GM12892 (cell line): ENCODE measurements around the gene KISS1.

Source experiments
- DNase-seq: peaks from one replicate; pipeline ENCODE4 v3.0.0; 2011; ENCODE audit not compliant: insufficient read length
- FAIRE-seq: peaks from 2 replicates; lab custom pipeline; 2011; peaks lifted over from hg19 to GRCh38; lab: Jason Lieb, UNC
- POLR2A ChIP-seq: IDR thresholded peaks from 2 replicates; pipeline ENCODE4 v1.6.1; 2011; ENCODE audit warnings: low read depth, low read length, control low read depth
- POLR2AphosphoS5 ChIP-seq: IDR thresholded peaks from 2 replicates; pipeline ENCODE4 v1.6.1; 2011; ENCODE audit warnings: low read depth, low read length, control low read depth
- TAF1 ChIP-seq: IDR thresholded peaks from 2 replicates; pipeline ENCODE4 v1.6.1; 2011; ENCODE audit warnings: low read depth, mild to moderate bottlenecking, control low read depth, low read length, borderline replicate concordance

KISS1 gene

GRCh38 chr1:204188959-204189639 is 7.2 kb downstream of the KISS1 start:
- no peak for TF ChIP-seq TAF1
- no peak for TF ChIP-seq POLR2A
- no peak for TF ChIP-seq POLR2AphosphoS5
- DNase-seq (no peak), FAIRE-seq (no peak)

- DNase-seq (no peak), FAIRE-seq (no peak)
- TF ChIP-seq POLR2A, result no peak
- no peak for TF ChIP-seq POLR2AphosphoS5
- TF ChIP-seq TAF1, result no peak
These were observed 9.7 kb downstream of the KISS1 start for GRCh38 chr1:204186597-204186996.

GRCh38 chr1:204181116-204181515 is 15.2 kb downstream of the KISS1 start:
- TF ChIP-seq POLR2A (no peak), TAF1 (no peak), POLR2AphosphoS5 (no peak)
- FAIRE-seq (no peak), DNase-seq (no peak)

DNA sequence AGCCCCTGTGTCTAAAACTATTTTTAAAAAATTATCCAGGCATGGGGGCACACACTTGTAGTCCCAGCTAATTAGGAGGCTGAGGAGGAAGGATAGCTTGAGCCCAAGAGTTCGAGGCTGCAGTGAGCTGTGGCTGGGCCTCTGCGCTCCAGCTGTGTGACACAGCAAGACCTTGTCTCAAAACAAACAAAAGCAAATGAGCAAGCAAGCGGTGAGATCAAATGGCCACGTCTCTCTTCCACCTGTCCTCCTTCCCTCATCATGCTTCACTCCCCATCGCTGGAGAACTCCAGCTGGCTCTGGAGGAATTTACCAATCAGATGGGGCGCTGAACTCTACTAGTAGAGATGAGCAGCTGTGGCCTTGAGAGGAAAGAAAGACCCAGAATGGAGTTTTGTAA is 16.2 kb downstream of the KISS1 start:
- no peak for FAIRE-seq
- DNase-seq, result no peak
- TF ChIP-seq POLR2AphosphoS5, result no peak
- TF ChIP-seq POLR2A, result no peak
- no peak for TF ChIP-seq TAF1

- no peak for TF ChIP-seq POLR2AphosphoS5
- TF ChIP-seq POLR2A, result no peak
- TF ChIP-seq TAF1, result no peak
- FAIRE-seq, result no peak
- no peak for DNase-seq
These were observed 17.6 kb downstream of the KISS1 start for GRCh38 chr1:204178487-204179281.

DNA sequence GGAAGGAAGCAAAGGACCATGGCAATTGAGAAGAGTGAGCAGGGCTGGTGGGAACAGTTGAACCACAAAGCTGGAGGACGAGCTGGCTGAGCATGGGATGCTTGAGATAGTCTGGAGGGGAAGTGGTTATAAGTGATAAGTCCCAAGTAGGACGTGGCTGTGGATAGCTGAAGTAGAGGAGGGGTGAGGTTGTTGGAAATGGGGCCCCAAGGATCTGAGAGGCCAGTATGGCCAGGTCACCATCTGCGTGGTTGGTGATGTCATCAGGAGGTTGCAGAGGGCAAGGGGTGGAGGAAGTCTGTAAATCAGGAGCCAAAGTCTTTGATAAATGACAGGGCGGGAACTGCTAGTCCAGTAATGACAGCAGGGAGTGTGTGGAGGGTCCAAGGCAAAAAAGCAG is 19.2 kb downstream of the KISS1 start:
- no peak for DNase-seq
- FAIRE-seq, result no peak
- no peak for TF ChIP-seq TAF1
- TF ChIP-seq POLR2AphosphoS5, result no peak
- TF ChIP-seq POLR2A, result no peak

DNA sequence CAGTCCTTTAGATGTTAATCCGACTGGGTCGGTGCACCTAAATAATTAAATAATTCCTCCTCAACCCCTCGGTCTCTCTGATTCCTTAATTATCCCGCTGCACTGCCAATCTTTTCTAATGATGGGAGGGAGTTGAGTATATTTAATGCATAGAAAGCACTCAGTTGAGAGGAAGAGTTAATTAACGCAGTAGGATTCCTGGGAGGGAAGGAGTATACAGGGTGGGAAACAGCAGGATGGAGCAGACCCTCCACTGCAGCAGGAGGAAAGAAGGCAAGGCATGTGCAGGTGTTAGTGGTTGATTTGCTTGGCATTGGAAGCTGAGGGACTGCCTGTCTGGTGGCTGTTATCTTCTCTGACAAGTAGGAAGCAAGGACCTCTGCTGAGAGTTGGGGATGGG is 20.2 kb downstream of the KISS1 start:
- DNase-seq (no peak), FAIRE-seq (no peak)
- TF ChIP-seq POLR2A, result no peak
- no peak for TF ChIP-seq POLR2AphosphoS5
- no peak for TF ChIP-seq TAF1

DNA sequence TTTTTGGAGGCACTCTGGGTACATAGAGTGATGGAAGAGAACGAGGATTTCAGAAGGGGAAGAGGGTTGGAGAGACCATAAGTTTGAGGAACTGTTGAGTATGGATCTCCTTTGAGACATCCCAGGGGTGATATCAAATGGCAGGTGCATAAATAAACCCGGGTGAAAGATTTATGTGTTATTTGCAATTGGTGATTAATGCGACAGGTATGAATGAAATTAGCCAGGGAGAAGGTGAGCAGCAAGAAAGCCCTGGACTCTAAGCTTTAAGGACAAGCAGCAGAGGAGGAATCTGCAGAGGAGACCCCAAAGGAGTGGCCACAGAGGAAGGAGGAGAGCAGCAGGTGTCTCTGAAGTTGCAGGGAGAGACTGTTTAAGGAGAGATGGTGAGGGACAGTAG is 21.3 kb downstream of the KISS1 start:
- DNase-seq (no peak), FAIRE-seq (no peak)
- TF ChIP-seq POLR2AphosphoS5 (no peak), POLR2A (no peak), TAF1 (no peak)

DNA sequence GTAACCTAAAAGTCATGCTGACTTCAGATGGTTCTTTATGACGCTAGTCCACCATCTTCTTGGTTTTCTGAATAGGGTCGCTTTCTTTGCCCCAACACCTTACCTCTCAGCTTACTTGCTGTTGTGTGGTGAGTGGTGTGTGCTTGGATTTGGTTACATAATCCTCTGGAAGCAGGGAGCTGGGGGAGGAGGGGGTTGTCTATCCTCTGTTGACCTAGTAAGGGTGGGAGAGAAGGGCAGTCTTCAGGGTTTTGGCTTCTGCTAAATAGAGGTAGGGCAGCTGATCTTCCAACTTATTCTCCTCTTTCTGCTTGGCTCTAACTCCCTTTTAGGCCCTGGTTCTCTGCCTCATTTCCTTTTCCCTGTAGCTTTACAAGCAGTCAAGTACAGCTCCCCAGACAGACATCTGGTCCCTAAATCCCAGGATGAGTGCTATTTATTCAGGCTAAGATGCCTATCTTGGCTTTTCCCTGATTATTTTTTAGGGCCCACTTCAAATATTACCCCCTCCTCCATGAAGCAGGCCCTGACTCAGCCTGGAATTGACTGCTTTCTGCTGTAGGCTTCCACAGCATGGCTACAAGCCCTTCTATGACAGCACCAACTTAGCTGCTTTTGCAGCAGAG is 23.8 kb downstream of the KISS1 start:
- no peak for FAIRE-seq
- TF ChIP-seq POLR2AphosphoS5 (no peak), POLR2A (no peak), TAF1 (no peak)
- DNase-seq, result no peak

GRCh38 chr1:204171751-204172178 is 24.5 kb downstream of the KISS1 start:
- TF ChIP-seq POLR2A, result no peak
- no peak for TF ChIP-seq TAF1
- no peak for TF ChIP-seq POLR2AphosphoS5
- no peak for FAIRE-seq
- no peak for DNase-seq

GRCh38 chr1:204170494-204171155 is 25.7 kb downstream of the KISS1 start:
- DNase-seq, result no peak
- TF ChIP-seq POLR2AphosphoS5, result no peak
- no peak for FAIRE-seq

GRCh38 chr1:204169858-204170257 is 26.4 kb downstream of the KISS1 start:
- DNase-seq, result no peak
- TF ChIP-seq POLR2AphosphoS5 (no peak), POLR2A (no peak), TAF1 (no peak)
- FAIRE-seq, result no peak
